DND-41 (cell line): ENCODE results near the gene NSD1.
A peak's percentile ranks its signal among the peaks of the same experiment; 100 is the strongest.

Experiments
- ATAC-seq: fragments of 200-7000 bp; cut with Tn5 transposase; 3 replicates; pipeline ENCODE4 v1.9.1; 2021; ENCODE audit warnings: low read depth; ENCODE audit not compliant: insufficient read depth
- DNase-seq: peaks from one replicate; pipeline ENCODE4 v3.0.0-alpha.2; 2020
- H2AFZ ChIP-seq: 2 replicates; pipeline ENCODE4 v1.6.0; 2012; ENCODE audit warnings: low read depth, low read length
- H3K27ac ChIP-seq: 2 replicates; pipeline ENCODE4 v1.5.1; 2012; ENCODE audit warnings: low read length, inconsistent platforms
- H3K27me3 ChIP-seq: fragments of 200-600 bp; sonication (generic); 2 replicates; pipeline ENCODE4 v1.6.0; 2012; ENCODE audit warnings: low read length, mild to moderate bottlenecking, inconsistent platforms; ENCODE audit not compliant: insufficient read depth, poor library complexity
- H3K36me3 ChIP-seq: 2 replicates; pipeline ENCODE4 v1.5.1; 2012; ENCODE audit warnings: low read length, inconsistent platforms; ENCODE audit not compliant: insufficient read depth
- H3K4me1 ChIP-seq: 2 replicates; pipeline ENCODE4 v1.5.1; 2012; ENCODE audit warnings: mild to moderate bottlenecking, low read length; ENCODE audit not compliant: insufficient read depth
- H3K4me2 ChIP-seq: 2 replicates; pipeline ENCODE4 v1.6.0; 2012; ENCODE audit warnings: mild to moderate bottlenecking, moderate library complexity, low read length, inconsistent platforms; ENCODE audit not compliant: insufficient read depth
- H3K4me3 ChIP-seq, 2 experiments: fragments of 200-600 bp in 1 of 2; shearing (Covaris generic) in 1 of 2; 2 replicates each; pipeline ENCODE4 v1.5.1; 2012 to 2016; ENCODE audit warnings: inconsistent platforms in 2 of 2, low read length in 2 of 2, mild to moderate bottlenecking in 2 of 2, low read depth in 1 of 2, moderate library complexity in 1 of 2
- H3K79me2 ChIP-seq: 2 replicates; pipeline ENCODE4 v1.6.0; 2012; ENCODE audit warnings: low read length, inconsistent platforms; ENCODE audit not compliant: insufficient read depth
- H3K9ac ChIP-seq: 2 replicates; pipeline ENCODE4 v1.6.0; 2012; ENCODE audit warnings: low read depth, mild to moderate bottlenecking, inconsistent platforms, low read length, moderate library complexity
- H3K9me3 ChIP-seq: 2 replicates; pipeline ENCODE4 v1.5.1; 2012; ENCODE audit warnings: low read length, moderate library complexity, mild to moderate bottlenecking, inconsistent platforms; ENCODE audit not compliant: insufficient read depth, severe bottlenecking
- H4K20me1 ChIP-seq: 2 replicates; pipeline ENCODE4 v1.6.0; 2012; ENCODE audit warnings: low read length; ENCODE audit not compliant: insufficient read depth
- CTCF ChIP-seq: IDR thresholded peaks from 2 replicates; pipeline ENCODE4 v1.5.1; 2012; ENCODE audit warnings: borderline replicate concordance, low read length, moderate library complexity, mild to moderate bottlenecking; ENCODE audit not compliant: poor library complexity, severe bottlenecking; ENCODE audit errors: extremely low read depth
- EZH2 ChIP-seq: IDR thresholded peaks from 3 replicates; pipeline ENCODE4 v1.6.1; 2012; ENCODE audit warnings: borderline replicate concordance, low read depth, mild to moderate bottlenecking, moderate library complexity, low read length, inconsistent platforms; ENCODE audit not compliant: severe bottlenecking

Gene NSD1

DNA sequence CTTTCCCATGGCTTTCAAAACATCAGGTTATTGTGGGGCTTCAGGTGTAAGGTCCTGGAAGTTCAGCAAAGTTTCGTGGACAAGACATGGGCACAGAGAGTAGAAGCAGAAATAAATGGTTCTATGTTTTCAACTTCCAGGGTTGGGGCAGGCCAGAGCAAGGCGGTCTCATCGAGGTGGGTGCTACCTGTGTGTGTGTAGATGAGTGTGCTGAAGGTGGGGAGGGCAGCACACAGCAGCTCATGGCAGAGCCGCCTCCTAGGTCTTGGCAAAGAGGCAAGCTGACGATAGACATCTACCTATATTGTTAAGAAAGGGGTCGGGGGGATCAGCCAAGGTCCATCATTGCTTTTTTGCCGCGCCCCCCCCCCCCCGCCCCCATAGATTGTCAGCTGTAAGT is 166.1 kb downstream of the NSD1 start:
- H2AFZ ChIP-seq, result no peak overlapping the region
- H3K4me1 ChIP-seq, result peaks cover 57% of the 10 kb centered on the region
- no peak overlapping the region for H3K4me3 ChIP-seq
- peaks cover 31% of the 10 kb centered on the region for H3K79me2 ChIP-seq
- TF ChIP-seq EZH2, result no peak
- no peak for TF ChIP-seq CTCF
- peak overlapping the region; percentile 37; the same call in 1 of the 2 replicates for H3K9ac ChIP-seq
- H3K9me3 ChIP-seq, result no peaks in the 10 kb centered on the region
- DNase-seq, result no peak
- no peak for ATAC-seq
- H3K36me3 ChIP-seq, result peaks cover 55% of the 10 kb centered on the region
- no peaks in the 10 kb centered on the region for H3K27me3 ChIP-seq
- H3K4me2 ChIP-seq, result peak overlapping the region; percentile 55
- peak overlapping the region; percentile 61 for H3K27ac ChIP-seq
- peaks cover 27% of the 10 kb centered on the region; the same call in 1 of the 2 replicates for H4K20me1 ChIP-seq

GRCh38 chr5:177300236-177300880 is 166.8 kb downstream of the NSD1 start:
- H2AFZ ChIP-seq, result peak overlapping the region; percentile 43; the same call in 1 of the 2 replicates
- DNase-seq (peak; percentile 85), ATAC-seq (peak; percentile 84)
- no peak for TF ChIP-seq EZH2
- TF ChIP-seq CTCF, result peak; percentile 58
- H3K4me1 ChIP-seq, result peaks cover 64% of the 10 kb centered on the region
- H3K9me3 ChIP-seq, result no peaks in the 10 kb centered on the region
- peak overlapping the region; percentile 55 for H3K4me2 ChIP-seq
- peak overlapping the region; percentile 37 for H3K9ac ChIP-seq
- peak overlapping the region in 1 of 2 experiments; percentile 16; a peak in 1 of 4 replicates for H3K4me3 ChIP-seq
- peak overlapping the region; percentile 82 for H3K27ac ChIP-seq
- peaks cover 30% of the 10 kb centered on the region; the same call in 1 of the 2 replicates for H4K20me1 ChIP-seq
- H3K36me3 ChIP-seq, result peaks cover 51% of the 10 kb centered on the region
- H3K27me3 ChIP-seq, result no peaks in the 10 kb centered on the region
- H3K79me2 ChIP-seq, result peaks cover 36% of the 10 kb centered on the region

- Histone ChIP-seq H3K9ac (peak overlapping the region; percentile 37), H3K4me3 (no peak overlapping the region), H3K27ac (peak overlapping the region; percentile 82)
These were observed 167.4 kb downstream of the NSD1 start for GRCh38 chr5:177300951-177301350.

More at GRCh38 chr5:177300951-177301350, 167.4 kb downstream of the NSD1 start:
- Histone ChIP-seq H3K9me3 (no peaks in the 10 kb centered on the region), H2AFZ (no peak overlapping the region), H3K27me3 (no peaks in the 10 kb centered on the region), H3K4me1 (peaks cover 70% of the 10 kb centered on the region), H3K36me3 (peaks cover 51% of the 10 kb centered on the region), H3K4me2 (peak overlapping the region; percentile 55), H4K20me1 (peaks cover 35% of the 10 kb centered on the region; the same call in 1 of the 2 replicates), H3K79me2 (peaks cover 42% of the 10 kb centered on the region)
- DNase-seq (no peak), ATAC-seq (no peak)
- TF ChIP-seq CTCF (no peak), EZH2 (no peak)
